Smooth muscle cell (in vitro differentiated cells): ENCODE data around the gene FAM43B. TPM values are rescaled to one million over a fixed set of nuclear protein-coding genes. Genes with fewer than 3 reads are reported as not detected.

Experiments
- DNase-seq: peaks from one replicate; lab custom pipeline; 2025; ENCODE audit not compliant: unreplicated experiment; lab: John Stamatoyannopoulos, UW
- H2AFZ ChIP-seq: fragments of 200-600 bp; sonication (generic); 2 replicates; pipeline ENCODE4 v1.6.0; 2016; ENCODE audit warnings: antibody characterized with exemption, low read depth, mild to moderate bottlenecking
- H3F3A ChIP-seq: fragments of 200-600 bp; sonication (generic); 2 replicates; pipeline ENCODE4 v1.6.0; 2017; ENCODE audit warnings: antibody characterized with exemption, low read depth
- H3K27ac ChIP-seq: fragments of 200-600 bp; sonication (generic); 2 replicates; pipeline ENCODE4 v1.5.1; 2016; ENCODE audit warnings: low read depth, mild to moderate bottlenecking
- H3K27me3 ChIP-seq: fragments of 200-600 bp; sonication (generic); 2 replicates; pipeline ENCODE4 v1.6.1; 2016; ENCODE audit warnings: low read depth, mild to moderate bottlenecking
- H3K36me3 ChIP-seq: fragments of 200-600 bp; sonication (generic); 2 replicates; pipeline ENCODE4 v1.5.1; 2016; ENCODE audit warnings: low read depth
- H3K4me1 ChIP-seq: fragments of 200-600 bp; sonication (generic); 2 replicates; pipeline ENCODE4 v1.5.1; 2016; ENCODE audit warnings: low read depth
- H3K4me2 ChIP-seq: fragments of 200-600 bp; sonication (generic); 2 replicates; pipeline ENCODE4 v1.6.0; 2016; ENCODE audit warnings: mild to moderate bottlenecking
- H3K4me3 ChIP-seq: fragments of 200-600 bp; sonication (generic); 2 replicates; pipeline ENCODE4 v1.5.1; 2016; ENCODE audit warnings: mild to moderate bottlenecking
- H3K79me2 ChIP-seq: fragments of 200-600 bp; sonication (generic); 2 replicates; pipeline ENCODE4 v1.6.0; 2016; ENCODE audit warnings: low read depth, mild to moderate bottlenecking
- H3K9ac ChIP-seq: fragments of 200-600 bp; sonication (generic); 2 replicates; pipeline ENCODE4 v1.6.0; 2016; ENCODE audit warnings: low read depth
- H3K9me3 ChIP-seq: fragments of 200-600 bp; sonication (generic); replicated peaks from 2 replicates; pipeline ENCODE4 v1.5.1; 2016; ENCODE audit warnings: low read depth
- H4K20me1 ChIP-seq: fragments of 200-600 bp; sonication (generic); 2 replicates; pipeline ENCODE4 v1.6.0; 2016; ENCODE audit warnings: low read depth
- CTCF ChIP-seq: fragments of 200-600 bp; sonication (generic); IDR thresholded peaks from 2 replicates; pipeline ENCODE4 v1.5.1; 2017; ENCODE audit warnings: borderline replicate concordance, mild to moderate bottlenecking, antibody characterized with exemption; ENCODE audit not compliant: insufficient read depth, poor library complexity, severe bottlenecking
- WGBS: methylation state at CpG from one replicate; pipeline ENCODE4 v1.1.7; 2016; ENCODE audit warnings: low lambda C conversion rate; 5-methylcytosine and 5-hydroxymethylcytosine counted together
- polyA plus RNA-seq: library from polyadenylated mRNA; unstranded; fragments of >200 nt; fragmentation: Nextera tagmentation; extraction: Ambion mirVana; gene quantifications from 2 replicates; pipeline ENCODE4 v1.2.1, GENCODE V29; 2016
- total RNA-seq: library from RNA; depleted of rRNA; stranded (reverse); fragments of >200 nt; gene quantifications from 2 replicates; pipeline ENCODE4 v1.2.3, GENCODE V29; 2014

FAM43B gene
- total and polyA plus RNA-seq, 2 experiments from 2014 or later = 1.2 to 3.4 TPM

- Histone ChIP-seq H3K9ac (no peak overlapping the region), H4K20me1 (no peaks in the 10 kb centered on the region), H3K4me1 (no peaks in the 10 kb centered on the region), H3F3A (no peaks in the 10 kb centered on the region), H3K36me3 (no peaks in the 10 kb centered on the region), H2AFZ (no peak overlapping the region), H3K27me3 (peaks cover 69% of the 10 kb centered on the region), H3K79me2 (no peaks in the 10 kb centered on the region), H3K4me3 (no peak overlapping the region), H3K9me3 (no peaks in the 10 kb centered on the region), H3K4me2 (no peak overlapping the region), H3K27ac (no peak overlapping the region)
- no peak for TF ChIP-seq CTCF
- 71% methylated on average over 12 of the region's 12 CpGs for WGBS
- no peak for DNase-seq
Observed at GRCh38 chr1:20534659-20535417, 17.5 kb upstream of the FAM43B start.

- Histone ChIP-seq H3K4me2 (no peak overlapping the region), H4K20me1 (no peaks in the 10 kb centered on the region), H3K9me3 (no peaks in the 10 kb centered on the region), H3K4me3 (no peak overlapping the region), H2AFZ (no peak overlapping the region), H3K36me3 (no peaks in the 10 kb centered on the region), H3K27me3 (peaks cover 75% of the 10 kb centered on the region), H3K4me1 (no peaks in the 10 kb centered on the region), H3K27ac (no peak overlapping the region), H3K79me2 (no peaks in the 10 kb centered on the region), H3K9ac (no peak overlapping the region), H3F3A (no peaks in the 10 kb centered on the region)
- TF ChIP-seq CTCF = no peak
- WGBS = 47% methylated on average over 2 of the region's 2 CpGs
- DNase-seq = no peak
Observed at GRCh38 chr1:20538227-20538626, 14.1 kb upstream of the FAM43B start.

- no peaks in the 10 kb centered on the region for H3K79me2 ChIP-seq
- no peaks in the 10 kb centered on the region for H4K20me1 ChIP-seq
- H2AFZ ChIP-seq = no peak overlapping the region
- no peak overlapping the region for H3K9ac ChIP-seq
- TF ChIP-seq CTCF = no peak
- 61% methylated on average over 3 of the region's 3 CpGs for WGBS
- no peak overlapping the region for H3K4me3 ChIP-seq
- peaks cover 82% of the 10 kb centered on the region for H3K27me3 ChIP-seq
- no peak overlapping the region for H3K27ac ChIP-seq
- no peak for DNase-seq
- no peaks in the 10 kb centered on the region for H3F3A ChIP-seq
- H3K4me2 ChIP-seq = no peak overlapping the region
- no peaks in the 10 kb centered on the region for H3K4me1 ChIP-seq
- no peaks in the 10 kb centered on the region for H3K9me3 ChIP-seq
- no peaks in the 10 kb centered on the region for H3K36me3 ChIP-seq
Observed at GRCh38 chr1:20538760-20539551, 13.4 kb upstream of the FAM43B start.
